Keratinocyte (primary cell): ENCODE data around the gene NAPA. TPM values are rescaled to one million over a fixed set of nuclear protein-coding genes. Genes with fewer than 3 reads are reported as not detected.
A peak's percentile ranks its signal among the peaks of the same experiment; 100 is the strongest.

Source experiments
- DNase-seq: peaks from one replicate; pipeline ENCODE4 v3.0.0-alpha.2; 2011; ENCODE audit warnings: low read depth, missing footprints, low spot score
- FAIRE-seq: peaks from 2 replicates; lab custom pipeline; 2011; peaks lifted over from hg19 to GRCh38; lab: Jason Lieb, UNC
- H2AFZ ChIP-seq: 2 replicates; pipeline ENCODE4 v1.6.0; 2012; ENCODE audit warnings: low read length, control low read depth, inconsistent platforms; ENCODE audit not compliant: control insufficient read depth
- H3K27ac ChIP-seq: 2 replicates; pipeline ENCODE4 v1.5.1; 2011; ENCODE audit warnings: low read length; ENCODE audit not compliant: control insufficient read depth, insufficient read depth
- H3K27me3 ChIP-seq: 3 replicates; pipeline ENCODE4 v1.6.0; 2011; ENCODE audit warnings: low read length; ENCODE audit not compliant: control insufficient read depth, insufficient read depth; ENCODE audit errors: extremely low read depth
- H3K36me3 ChIP-seq, 2 experiments: 2 replicates in 1 of 2; 3 replicates in 1 of 2; pipeline ENCODE4 v1.5.1; 2011; ENCODE audit warnings: low read length in 2 of 2, mild to moderate bottlenecking in 1 of 2; ENCODE audit not compliant: control insufficient read depth in 2 of 2, insufficient read depth in 2 of 2; ENCODE audit errors: extremely low read depth in 1 of 2
- H3K4me1 ChIP-seq: 3 replicates; pipeline ENCODE4 v1.5.1; 2011; ENCODE audit warnings: low read length; ENCODE audit not compliant: control insufficient read depth, insufficient read depth; ENCODE audit errors: extremely low read depth
- H3K4me2 ChIP-seq: 3 replicates; pipeline ENCODE4 v1.6.0; 2011; ENCODE audit warnings: low read depth, low read length; ENCODE audit not compliant: control insufficient read depth, insufficient read depth; ENCODE audit errors: extremely low read depth
- H3K4me3 ChIP-seq, 3 experiments: fragments of 200-600 bp in 1 of 3; sonication (generic) in 1 of 3; 2 replicates in 2 of 3; 3 replicates in 1 of 3; pipeline ENCODE4 v1.5.1; 2011 to 2016; ENCODE audit warnings: low read length in 3 of 3, mild to moderate bottlenecking in 3 of 3, control low read depth in 2 of 3, inconsistent platforms in 1 of 3, low read depth in 1 of 3, mixed read lengths in 1 of 3, mixed run types in 1 of 3, moderate library complexity in 1 of 3; ENCODE audit not compliant: control insufficient read depth in 2 of 3, insufficient read depth in 2 of 3; ENCODE audit errors: extremely low read depth in 1 of 3
- H3K79me2 ChIP-seq: 2 replicates; pipeline ENCODE4 v1.6.0; 2012; ENCODE audit warnings: low read length; ENCODE audit not compliant: control insufficient read depth, insufficient read depth
- H3K9ac ChIP-seq: 3 replicates; pipeline ENCODE4 v1.6.0; 2011; ENCODE audit warnings: low read length; ENCODE audit not compliant: control insufficient read depth, insufficient read depth; ENCODE audit errors: extremely low read depth
- H3K9me1 ChIP-seq: 3 replicates; pipeline ENCODE4 v1.6.0; 2011; ENCODE audit warnings: low read length; ENCODE audit not compliant: control insufficient read depth, insufficient read depth; ENCODE audit errors: extremely low read depth
- H3K9me3 ChIP-seq: 2 replicates; pipeline ENCODE4 v1.5.1; 2012; ENCODE audit warnings: low read depth, low read length; ENCODE audit not compliant: control insufficient read depth
- H4K20me1 ChIP-seq: 3 replicates; pipeline ENCODE4 v1.6.0; 2011; ENCODE audit warnings: low read length; ENCODE audit not compliant: control insufficient read depth, insufficient read depth; ENCODE audit errors: extremely low read depth
- CTCF ChIP-seq, 3 experiments: IDR thresholded peaks in 1 of 3; conservative IDR thresholded peaks in 1 of 3; optimal IDR thresholded peaks in 1 of 3; 2 replicates in 2 of 3; 3 replicates in 1 of 3; pipeline versions ENCODE3 to v1.5.1; 2011; ENCODE audit warnings: low read length in 3 of 3, mild to moderate bottlenecking in 3 of 3, moderate library complexity in 2 of 3, control low read depth in 1 of 3, inconsistent platforms in 1 of 3; ENCODE audit not compliant: insufficient read depth in 2 of 3; ENCODE audit errors: extremely low read depth in 1 of 3
- EZH2 ChIP-seq: IDR thresholded peaks from one replicate; pipeline ENCODE4 v1.6.1; 2012; ENCODE audit warnings: inconsistent platforms, mild to moderate bottlenecking, low read length, moderate library complexity
- dilution Hi-C: fragments of 300-500 bp; cut with MboI; formaldehyde crosslinking; loops from one replicate; pipeline ENCODE4 v1.7.0; 2020; ENCODE audit warnings: low sequenced_read_pairs; ENCODE audit not compliant: extremely low pct_ligation_motif_present
- polyA plus RNA-seq, 5 experiments: library from polyadenylated mRNA; depleted of rRNA in 3 of 5; stranded (reverse) in 3 of 5; stranded (forward) in 1 of 5; unstranded in 1 of 5; fragments of >200 nt; gene quantifications; 1 replicate in 1 of 5; 2 replicates in 3 of 5; 3 replicates in 1 of 5; pipeline versions ENCODE4 v1.2.1 to v1.2.3, GENCODE V29; 2011 to 2012; ENCODE audit warnings: missing spikeins in 2 of 5, low read depth in 1 of 5, low replicate concordance in 1 of 5

Gene NAPA
- polyA plus RNA-seq, 1 donor (not counting 4 experiments of a cell fraction or from before 2014, with no cell fraction given), result 89.0 TPM

DNA sequence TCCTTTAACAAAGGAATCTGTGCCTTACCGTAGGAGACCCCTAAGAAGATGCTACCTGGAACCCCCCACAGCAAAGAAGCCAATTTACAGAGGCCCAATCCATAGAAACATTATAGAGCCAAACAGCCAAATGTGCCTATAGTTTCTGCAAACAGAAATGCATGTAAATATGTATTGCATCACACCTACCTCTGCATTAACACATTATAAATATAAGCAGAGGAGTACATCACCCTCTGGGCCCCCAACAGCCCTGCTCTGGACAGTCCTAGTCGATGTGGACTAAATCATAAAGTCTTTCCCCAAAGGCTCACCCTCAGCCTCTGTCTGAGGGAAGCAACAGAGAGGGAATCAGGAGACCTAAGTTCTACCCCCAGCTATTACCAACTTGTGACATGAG lies 32.3 kb upstream of the NAPA start:
- Histone ChIP-seq H3K27me3 (peaks cover 33% of the 10 kb centered on the region), H3K9me3 (no peaks in the 10 kb centered on the region), H3K79me2 (no peaks in the 10 kb centered on the region), H3K9me1 (no peaks in the 10 kb centered on the region), H3K4me1 (no peaks in the 10 kb centered on the region), H2AFZ (no peak overlapping the region), H3K27ac (no peak overlapping the region), H4K20me1 (no peaks in the 10 kb centered on the region), H3K4me2 (no peak overlapping the region), H3K4me3 (no peak overlapping the region), H3K9ac (no peak overlapping the region), H3K36me3 (no peaks in the 10 kb centered on the region)
- dilution Hi-C loops, result no loop called here
- no peak for TF ChIP-seq CTCF (optimal IDR thresholded peaks at IDR 0.05 in 1 of 3, IDR thresholded peaks at IDR 0.05 in 1 of 3, conservative IDR thresholded peaks at IDR 0.05 in 1 of 3; ENCODE audit: extremely low read depth in 1 of 3, insufficient read depth in 2 of 3, low read length in 3 of 3)
- no peak for TF ChIP-seq EZH2
- no peak for DNase-seq
- FAIRE-seq, result no peak

DNA sequence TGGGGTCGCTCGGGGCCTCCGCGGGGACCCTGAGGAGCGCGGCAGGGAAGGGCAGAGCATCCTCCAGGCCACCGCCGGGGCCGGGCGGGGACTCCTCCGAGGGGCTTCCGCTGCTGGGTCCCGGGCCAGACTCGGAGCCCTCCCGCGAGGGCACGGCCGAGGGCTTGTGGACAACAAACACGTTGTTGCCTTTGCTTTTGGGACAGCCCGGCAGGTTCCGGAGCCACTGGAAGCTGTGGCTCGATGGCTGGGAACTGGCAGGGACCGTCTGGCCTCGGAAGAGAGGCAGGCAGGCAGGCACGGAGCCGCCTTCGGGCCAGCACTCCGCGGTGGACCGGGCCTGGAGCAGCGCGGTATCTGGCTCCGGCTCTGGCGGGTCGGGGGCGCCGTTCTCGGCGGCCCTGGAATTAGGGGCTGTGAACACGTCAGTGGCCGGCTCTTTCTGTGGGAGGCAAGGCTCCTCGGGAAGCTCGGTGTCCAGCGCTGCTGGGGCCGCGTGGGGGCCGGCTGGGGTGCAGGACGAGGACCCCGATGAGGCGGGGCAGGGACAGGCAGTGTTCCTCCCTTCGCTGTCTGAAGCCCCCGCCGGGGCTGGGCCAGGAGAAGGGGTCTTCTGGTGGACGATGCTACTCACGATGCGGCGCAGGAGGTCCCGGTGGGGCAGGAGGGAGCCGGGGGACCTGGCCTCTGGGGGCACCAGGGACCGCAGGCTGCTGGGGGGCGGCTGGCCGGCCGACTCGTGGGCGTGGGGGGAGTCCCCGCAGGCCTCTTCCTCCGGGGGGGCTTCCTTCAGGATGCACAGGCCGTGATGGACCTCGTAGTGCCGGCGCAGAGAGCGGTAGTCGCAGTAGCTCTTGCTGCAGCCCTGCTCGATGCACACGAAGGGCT lies 30.4 kb upstream of the NAPA start:
- Histone ChIP-seq H2AFZ (no peak overlapping the region), H3K9ac (no peak overlapping the region), H3K27ac (no peak overlapping the region), H3K36me3 (no peaks in the 10 kb centered on the region), H3K4me2 (no peak overlapping the region), H4K20me1 (no peaks in the 10 kb centered on the region), H3K4me1 (no peaks in the 10 kb centered on the region), H3K27me3 (peaks cover 33% of the 10 kb centered on the region), H3K9me1 (no peaks in the 10 kb centered on the region), H3K9me3 (no peaks in the 10 kb centered on the region), H3K79me2 (no peaks in the 10 kb centered on the region), H3K4me3 (no peak overlapping the region)
- dilution Hi-C loops, result no loop called here
- FAIRE-seq, result no peak
- no peak for DNase-seq
- TF ChIP-seq CTCF (optimal IDR thresholded peaks at IDR 0.05 in 1 of 3, IDR thresholded peaks at IDR 0.05 in 1 of 3, conservative IDR thresholded peaks at IDR 0.05 in 1 of 3; ENCODE audit: extremely low read depth in 1 of 3, insufficient read depth in 2 of 3, low read length in 3 of 3) (no peak), EZH2 (peak; percentile 50)
